ENCODE results near the gene ADARB2.
"Not testable (repeated sequence)": the region's sequence is repeated elsewhere in the genome, so short reads cannot be mapped to it uniquely, and the experiment has no call there.

The ADARB2 gene

DNA sequence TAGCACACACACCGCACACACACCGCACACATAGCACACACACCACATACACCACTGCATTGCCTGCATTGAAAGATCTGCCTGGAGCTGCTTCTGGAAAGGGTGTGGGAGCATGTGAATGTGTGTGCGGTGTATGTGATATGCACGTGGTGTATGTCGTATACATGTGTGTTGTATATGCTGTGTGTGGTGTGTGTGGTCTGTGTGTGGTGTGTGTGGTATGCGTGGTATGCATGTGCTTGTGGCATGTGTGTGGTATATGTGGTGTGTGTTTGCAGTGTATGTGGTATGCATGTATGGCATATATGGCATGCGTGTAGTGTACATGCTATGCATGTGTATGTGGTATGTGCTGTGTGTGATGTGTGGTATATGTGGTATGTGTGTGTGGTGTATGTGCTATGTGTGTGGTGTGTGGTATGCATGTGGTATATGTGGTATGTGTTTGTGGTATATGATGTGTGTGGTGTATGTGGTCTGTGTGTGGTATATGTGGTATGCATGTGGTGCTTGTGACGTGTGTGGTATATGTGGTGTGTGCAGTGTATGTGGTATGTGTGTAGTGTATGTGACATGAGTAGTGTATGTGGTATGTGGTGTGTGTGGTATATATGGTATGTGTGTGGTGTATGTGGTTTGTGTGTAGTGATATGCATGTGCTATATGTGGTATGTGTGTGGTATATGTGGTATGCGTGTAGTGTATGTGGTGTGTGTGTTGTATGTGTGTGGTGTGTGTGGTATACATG lies 505.0 kb downstream of the ADARB2 start:
- no peak for DNase-seq

DNA sequence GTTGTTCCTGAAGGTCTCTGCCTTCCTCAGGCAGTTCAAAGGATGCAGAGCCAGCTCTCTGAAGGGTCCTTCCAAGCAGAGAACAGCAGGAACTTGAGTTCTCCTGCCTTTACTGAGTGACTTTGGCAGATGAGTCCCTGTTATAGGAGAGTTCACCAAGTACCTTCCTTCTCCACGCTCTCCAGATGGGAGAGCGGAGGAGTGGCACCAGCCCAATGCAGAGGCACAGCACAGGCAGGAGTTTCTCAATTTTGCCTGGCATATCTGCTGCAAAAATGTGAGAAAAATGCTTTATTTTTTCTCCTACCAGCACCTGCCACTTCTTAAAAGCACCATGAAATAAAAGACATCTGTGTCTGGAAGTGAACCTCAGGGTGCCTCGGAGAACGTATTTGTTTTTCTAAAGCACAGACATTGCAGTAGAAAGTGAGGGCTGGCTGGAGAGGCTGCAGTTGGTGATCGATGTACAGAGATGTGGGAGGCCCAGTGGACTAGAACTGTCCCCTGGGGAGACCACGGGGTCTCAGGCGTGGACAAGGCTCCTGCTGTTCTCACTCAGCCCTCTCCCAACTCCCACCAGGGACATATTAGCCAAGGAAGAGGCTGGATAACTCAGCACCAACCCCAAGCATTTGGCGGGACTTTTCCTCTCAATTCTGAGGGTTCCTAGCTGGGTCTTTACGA lies 506.6 kb downstream of the ADARB2 start:
- no peak for DNase-seq

DNA sequence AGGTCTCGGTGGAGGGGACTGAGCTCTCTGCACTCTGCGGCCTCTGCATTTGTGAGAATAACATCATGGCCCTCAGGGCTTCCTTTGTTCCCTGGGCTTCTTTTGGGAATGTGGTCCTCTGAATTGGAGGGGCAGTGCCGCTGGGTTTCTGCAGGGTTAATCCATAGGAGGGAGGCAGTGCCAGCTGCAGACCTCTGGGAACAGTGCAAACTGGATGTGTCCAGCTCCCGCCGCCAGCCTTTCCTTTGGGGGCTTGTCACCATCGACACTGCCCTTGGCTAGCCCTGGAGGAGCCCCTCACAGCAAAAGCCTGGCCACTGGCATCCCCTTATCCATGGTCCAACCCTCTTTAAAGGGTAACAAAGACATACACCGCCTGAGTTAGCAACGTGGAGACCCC lies 507.2 kb downstream of the ADARB2 start:
- no peak for DNase-seq

DNA sequence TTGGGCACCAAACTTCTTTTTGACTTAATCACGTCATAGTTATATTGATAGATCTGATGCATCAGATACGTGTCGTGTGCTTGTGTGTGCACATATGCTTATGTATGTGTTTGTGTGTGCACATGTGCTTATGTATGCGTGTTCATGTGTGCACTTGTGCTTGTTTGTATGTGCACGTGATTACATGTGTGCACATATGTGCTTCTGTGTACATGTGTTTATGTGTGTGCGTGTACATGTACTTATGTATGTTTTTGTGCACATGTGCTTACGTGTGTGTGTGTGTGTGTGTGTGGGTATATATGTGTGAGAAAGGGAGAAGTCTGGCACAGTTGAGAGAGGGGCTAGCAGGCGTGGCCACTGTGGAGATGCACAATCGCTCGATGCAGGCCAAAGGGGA lies 507.8 kb downstream of the ADARB2 start:
- no peak for DNase-seq

DNA sequence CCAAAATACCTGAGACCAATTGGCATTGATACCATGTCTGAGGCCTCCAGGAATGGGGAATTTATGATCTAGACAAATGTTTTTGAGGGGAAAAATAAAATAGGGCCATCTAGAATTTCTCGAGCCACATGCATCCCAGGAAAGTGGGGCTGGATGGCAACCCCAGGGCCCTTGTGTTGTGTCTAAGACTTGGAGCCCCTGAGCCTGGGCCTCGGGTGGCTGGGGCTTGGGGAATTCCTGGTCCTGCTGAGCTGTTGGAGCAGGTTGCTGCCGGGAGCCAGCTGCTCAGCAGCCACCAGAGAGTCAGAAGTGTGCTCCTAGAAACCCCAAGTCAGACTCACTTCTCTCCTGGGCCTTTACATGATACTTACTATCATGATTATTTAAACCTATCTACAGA lies 508.2 kb downstream of the ADARB2 start:
- no peak for DNase-seq

DNA sequence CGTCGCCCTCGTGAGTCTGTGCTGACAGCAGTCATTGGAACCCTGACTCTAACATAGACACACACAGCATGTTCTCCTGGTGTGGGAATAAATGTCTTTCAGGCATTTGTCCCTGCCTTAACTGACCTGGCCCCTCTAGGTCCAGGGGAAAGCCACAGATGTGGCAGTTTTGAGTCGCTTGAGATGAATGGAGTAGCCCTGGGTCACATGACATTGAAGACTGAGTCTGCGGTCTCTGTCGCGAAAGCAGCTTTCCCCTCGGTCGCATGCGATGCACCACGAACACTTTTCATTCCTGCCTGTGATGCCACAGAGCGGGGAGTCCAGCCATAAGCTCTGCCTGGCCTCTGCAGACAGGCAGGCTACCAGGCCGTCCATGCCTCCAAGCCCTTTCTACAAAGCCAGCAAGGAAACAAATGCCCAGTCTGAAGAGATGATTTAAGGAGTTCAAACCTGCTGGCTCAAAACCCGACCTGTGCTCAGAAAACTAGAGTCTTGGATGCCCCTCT lies 508.8 kb downstream of the ADARB2 start:
- no peak for DNase-seq

DNA sequence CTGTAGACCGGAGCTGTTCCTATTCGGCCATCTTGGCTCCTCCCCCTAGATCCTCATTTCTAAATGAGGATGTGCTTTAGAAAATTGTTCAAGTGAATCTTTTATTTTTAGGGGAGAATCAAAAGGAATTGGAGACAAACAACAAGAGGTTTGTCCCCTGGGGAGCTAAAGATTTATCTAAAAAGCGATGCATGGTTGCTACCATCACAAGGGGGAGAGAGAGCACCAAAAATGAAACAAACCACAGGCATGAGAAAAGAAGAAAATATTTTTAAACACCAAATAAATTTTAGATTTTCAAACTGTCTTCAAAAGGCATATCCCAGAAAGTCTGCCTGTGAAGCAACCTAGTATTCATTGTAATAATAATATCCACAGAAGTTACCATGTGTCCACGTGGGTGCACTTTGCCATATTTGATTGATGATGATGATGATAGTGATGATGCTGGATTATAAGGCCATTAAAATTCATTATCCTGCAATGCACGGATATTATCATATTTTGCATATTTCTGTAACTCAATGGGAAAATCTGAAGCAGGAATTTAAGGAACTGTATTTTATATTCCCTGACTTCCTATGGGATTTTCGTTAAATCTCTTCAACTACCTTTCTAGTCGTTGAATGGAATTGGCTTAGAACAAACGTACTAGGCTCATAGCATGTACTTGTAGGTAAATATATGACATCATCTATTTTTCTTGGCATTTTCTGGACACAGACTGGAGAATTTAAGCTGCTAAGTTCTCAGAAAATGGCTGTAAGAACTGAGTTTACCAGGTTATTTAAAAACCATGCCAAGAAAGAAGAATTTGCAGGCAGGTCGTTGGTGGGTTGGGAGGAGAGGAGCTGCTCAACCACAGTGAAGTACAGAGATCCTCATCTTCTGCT lies 509.6 kb downstream of the ADARB2 start:
- DNase-seq = no peak

DNA sequence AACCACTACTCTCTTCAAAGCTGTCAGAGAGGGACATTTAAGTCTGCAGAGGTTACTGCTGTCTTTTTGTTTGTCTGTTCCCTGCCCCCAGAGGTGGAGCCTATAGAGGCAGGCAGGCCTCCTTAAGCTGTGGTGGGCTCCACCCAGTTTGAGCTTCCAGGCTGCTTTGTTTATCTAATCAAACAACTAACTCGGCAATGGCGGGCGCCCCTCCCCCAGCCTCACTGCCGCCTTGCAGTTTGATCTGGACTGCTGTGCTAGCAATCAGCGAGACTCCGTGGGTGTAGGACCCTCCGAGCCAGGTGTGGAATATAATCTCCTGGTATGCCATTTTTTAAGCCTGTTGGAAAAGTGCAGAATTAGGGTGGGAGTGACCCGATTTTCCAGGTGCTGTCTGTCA lies 510.4 kb downstream of the ADARB2 start:
- not testable (repeated sequence) for DNase-seq

DNA sequence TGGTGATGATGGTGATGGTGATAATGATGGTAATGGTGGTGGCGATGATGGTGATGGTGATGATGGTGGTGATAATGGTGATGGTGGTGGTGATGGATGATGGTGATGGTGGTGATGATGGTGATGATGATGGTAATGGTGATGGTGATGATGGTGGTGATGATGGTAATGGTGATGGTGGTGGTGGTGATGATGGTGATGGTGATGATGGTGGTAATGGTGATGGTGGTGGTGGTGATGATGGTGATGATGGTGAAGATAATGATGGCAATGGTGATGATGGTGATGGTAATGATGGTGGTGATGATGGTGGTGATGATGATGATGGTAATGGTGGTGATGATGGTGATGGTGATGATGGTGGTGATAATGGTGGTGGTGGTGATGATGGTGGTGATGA lies 517.5 kb downstream of the ADARB2 start:
- DNase-seq = not testable (repeated sequence)

DNA sequence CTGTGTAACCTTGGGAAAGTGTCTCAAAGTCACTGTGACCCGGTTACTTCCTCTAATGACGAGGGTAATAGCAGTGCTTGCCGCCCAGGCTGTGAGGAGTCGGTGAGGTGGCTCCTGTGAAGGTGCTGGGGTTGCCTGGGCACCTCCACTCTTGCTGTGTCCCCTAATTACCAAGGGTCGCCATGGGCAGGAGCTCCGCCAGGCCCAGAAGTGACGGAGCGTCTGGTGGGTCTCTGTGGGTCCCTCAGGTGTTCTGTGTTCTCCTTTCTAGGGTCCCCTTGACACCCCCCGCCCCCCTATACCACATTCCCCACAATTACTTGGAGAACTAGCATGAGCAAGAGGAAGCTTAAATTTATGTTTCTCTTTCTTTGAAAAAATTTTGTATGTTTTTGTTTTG lies 519.7 kb downstream of the ADARB2 start:
- DNase-seq = no peak

DNA sequence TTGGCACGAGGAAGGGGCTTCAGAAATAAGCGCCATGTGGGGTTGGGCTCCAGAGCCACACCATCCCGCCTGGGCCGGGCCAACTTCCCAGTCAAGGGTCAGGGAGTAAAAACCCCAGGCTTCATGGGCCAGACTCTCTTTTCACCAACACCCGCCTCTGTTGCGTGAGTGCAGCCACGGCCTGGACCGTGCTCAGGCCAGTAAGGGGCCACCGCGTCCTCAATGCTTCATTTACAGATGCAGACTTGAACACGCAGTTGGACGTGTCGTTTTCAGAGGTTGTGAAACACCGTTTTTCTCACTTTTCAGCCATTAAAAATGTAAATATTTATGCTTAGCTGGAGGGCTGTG lies 520.1 kb downstream of the ADARB2 start:
- DNase-seq = no peak

DNA sequence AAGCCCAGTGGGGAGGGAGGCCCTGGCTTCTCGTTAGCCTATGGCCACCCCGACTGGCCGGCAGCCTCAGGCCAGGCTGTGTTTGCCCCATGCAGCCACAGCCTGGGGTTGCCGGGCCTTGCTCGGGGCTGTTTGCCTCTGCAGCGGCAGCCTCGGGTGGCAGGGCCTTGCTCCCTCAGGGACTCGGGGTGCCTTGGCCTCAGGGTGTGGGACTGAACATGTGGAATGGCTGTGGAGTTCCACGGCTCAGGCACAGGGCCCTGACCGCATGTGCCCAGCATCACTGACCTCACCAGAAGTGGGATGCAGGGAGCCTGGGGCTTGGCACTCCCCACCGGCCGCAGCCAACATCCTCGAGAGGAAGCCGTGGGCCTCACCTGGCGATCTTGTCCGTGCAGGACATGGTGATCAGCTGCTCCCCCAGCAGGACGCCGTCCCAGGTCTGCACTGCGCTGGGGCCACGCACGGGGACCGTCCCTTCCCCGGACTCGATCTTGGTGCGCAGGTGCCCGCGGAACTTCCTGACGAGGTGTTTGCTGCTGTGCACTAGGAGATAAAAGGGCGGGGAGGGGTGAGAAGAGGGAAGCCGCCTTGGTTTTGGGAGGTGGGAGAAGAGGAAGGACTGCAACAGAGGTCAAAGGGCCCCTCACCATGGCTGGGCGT lies 520.6 kb downstream of the ADARB2 start:
- no peak for DNase-seq

DNA sequence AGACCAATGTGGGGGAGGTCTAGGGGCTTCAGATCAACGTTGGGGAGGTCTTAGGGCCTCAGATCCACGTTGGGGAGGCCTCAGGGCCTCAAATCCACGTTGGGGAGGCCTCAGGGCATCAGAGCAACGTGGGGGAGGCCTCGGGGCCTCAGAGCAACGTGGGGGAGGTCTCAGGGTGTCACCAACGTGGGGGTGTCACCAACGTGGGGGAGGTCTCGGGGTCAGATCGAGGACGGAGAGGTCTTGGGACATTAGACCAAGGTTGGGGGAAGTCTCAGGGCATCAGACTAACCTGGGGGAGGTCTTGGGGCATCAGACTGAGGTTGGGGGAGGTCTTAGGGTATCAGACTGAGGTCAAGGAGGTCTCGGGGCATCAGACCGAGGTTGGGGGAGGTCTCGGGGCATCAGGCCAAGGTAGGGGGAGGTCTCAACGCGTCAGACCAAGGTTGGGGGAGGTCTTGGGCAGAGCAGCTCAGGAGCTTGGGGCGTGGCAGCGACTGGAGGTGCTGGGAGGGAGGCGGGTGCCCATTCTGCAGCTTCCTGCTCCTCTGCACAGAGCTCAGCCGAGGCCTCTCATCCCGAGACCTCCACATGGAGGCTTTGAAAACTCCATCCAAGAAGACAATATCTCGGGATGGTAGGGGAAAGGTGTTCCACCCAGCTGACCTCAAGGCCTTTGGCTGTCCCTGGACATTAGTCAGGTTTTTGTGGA lies 521.3 kb downstream of the ADARB2 start:
- no peak for DNase-seq

DNA sequence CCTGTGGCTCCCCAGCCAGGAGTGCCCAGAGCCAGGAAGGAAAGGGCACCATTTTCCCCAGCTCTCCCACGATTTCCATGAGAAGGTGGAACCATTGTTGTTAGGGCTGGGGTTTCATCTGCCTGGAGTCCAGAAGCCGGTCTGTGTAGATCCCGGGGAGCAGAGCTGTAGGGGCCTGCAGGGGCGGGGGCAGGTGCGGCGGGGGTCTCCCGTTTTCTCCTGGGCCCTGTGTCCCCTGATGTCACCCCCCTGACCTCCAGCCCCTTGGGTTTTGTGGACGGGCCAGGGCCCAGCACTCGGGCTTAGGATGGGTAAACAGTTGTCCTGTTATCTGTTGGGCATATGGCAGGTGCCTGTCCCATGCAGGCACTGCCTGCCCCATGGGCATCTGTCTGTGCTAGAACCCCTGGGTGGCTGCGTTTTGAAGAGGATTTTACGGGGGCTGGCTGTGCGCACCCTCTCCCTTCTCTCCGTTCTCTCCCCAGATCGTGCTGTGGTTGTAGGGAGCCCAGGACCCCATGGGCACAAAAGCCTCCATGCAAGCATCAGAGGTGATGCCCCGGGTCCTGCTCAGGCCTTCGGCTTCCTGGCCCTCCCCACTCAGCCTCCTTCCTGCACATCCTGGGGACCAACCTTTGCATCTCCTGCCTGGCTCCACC lies 522.3 kb downstream of the ADARB2 start:
- DNase-seq = no peak

DNA sequence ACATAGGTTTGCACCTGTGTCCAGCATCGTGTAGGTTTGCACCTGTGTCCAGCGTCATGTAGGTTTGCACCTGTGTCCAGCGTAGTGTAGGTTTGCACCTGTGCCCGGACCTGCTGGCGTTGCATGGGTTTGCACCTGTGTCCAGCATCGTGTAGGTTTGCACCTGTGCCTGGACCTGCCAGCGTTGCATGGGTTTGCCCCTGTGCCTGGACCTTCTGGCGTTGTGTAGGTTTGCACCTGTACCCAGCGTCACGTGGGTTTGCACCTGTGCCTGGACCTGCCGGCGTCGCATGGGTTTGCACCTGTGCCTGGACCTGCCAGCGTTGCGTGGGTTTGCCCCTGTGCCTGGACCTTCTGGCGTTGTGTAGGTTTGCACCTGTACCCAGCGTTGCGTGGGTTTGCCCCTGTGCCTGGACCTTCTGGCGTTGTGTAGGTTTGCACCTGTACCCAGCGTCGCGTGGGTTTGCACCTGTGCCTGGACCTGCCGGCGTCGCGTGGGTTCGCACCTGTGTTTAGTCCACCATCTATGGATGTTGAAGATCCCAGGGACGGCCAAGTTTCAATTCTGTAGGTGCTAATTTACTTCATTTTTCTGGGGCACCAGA lies 523.2 kb downstream of the ADARB2 start:
- DNase-seq = no peak

DNA sequence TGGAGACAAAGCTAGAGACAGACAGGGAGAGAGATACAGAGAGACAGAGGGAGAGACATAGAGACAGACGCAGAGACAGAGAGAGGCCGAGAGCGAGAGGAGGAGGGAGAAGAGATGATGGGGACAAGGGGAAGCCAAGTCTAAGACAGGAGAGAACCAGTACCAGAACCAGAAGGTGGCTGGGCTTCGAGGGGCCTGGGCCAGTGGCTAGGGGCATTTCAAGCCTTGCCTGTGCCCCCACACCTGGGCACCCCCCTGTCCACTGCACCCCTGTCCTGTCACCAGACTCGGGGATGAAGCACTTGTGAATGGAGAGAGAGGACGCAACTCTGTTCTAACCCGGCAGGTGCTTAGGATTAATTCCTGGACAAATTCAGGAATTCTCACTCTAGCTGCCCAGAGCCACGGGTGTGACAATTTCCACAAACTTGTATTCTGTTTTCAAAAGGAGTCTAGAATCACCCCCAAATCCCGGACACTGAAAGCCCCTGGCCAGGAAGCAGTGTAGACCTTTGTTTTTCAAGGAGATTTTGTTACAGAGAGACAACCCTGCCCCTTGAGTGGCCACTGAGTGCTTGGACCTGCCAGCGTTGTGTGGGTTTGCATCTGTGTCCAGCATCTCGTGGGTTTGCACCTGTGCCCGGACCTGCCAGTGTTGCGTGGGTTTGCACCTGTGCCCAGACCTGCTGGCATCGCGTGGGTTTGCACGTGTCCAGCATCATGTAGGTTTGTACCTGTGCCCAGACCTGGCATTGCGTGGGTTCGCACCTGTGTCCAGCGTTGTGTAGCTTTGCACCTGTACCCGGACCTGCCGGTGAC lies 523.9 kb downstream of the ADARB2 start:
- no peak for DNase-seq

DNA sequence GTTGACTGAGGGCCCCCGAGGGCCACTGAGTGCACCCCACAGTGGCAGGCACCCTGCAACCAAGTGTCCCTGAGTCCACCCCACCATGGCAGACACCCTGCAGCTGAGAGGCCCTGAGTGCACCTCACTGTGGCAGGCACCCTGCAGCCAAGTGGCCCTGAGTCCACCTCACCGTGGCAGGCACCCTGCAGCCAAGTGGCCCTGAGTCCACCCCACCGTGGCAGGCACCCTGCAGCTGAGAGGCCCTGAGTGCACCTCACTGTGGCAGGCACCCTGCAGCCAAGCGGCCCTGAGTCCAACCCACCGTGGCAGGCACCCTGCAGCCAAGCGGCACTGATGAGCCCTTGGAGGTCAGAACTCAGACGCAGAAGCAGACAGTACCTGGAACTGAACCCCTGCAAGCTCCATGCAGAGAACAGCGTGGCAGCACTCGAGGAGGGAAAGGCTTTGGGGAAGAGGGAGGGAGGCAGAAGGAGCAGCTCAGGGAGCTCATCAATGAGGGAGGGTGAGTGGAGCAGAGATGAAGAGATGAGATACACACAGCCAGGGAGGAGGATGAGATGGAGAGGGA lies 524.7 kb downstream of the ADARB2 start:
- DNase-seq = no peak

DNA sequence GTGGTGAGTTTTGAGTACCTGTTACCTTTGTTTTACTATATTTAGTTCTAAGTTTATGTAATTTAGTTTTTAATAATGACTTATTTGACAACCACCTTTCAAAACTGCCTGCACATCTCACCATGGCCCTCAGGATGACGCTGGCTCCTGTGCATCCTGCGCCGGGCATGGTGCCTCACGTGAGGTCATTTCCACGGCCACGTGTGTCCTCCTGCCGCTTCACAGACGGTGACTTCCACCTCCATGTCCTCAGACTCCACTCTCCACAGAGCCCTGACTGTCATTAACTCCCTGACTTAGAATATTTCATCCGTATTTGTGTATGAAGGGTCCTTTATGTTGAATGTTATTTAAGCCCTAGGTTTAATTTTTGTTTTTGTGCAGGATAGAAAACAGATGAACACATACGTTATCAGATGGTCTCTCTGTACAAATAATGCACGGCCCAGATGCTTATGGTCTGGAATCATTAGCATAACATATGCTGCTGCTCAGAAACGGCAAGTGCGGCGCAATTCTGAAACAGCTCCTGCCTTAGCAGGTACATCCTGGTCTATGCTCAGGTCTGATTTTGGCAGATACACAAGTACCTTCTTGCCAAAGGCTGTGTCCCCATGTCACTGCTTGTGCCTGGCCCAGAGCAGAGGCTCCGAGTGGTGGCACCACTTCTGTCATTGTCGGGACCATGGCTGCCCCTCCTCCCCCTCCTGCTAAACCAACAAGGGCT lies 525.3 kb downstream of the ADARB2 start:
- DNase-seq = no peak

DNA sequence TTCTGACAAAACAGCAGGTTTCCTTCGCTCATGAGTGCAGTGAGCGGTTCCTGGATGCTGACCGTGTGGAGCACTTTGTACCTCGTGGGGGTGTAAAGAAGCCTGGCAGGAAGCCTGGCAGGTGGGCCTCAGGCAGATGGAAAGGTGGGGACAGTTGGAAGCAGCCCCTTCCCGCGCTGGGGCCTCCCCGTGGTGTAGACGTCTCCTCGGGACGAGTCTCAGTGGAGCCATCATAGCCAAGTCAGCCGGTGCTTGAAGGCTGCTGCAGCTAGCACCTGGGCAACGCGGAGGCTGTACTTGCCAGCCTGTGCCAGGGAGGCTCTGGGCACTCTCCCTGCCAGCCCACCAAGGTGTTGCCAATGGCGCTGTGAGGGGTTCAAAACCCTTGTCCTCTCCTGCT lies 526.7 kb downstream of the ADARB2 start:
- DNase-seq = no peak
